ENCODE measurements around the gene ATP7B. TPM values are rescaled to one million over a fixed set of nuclear protein-coding genes. Genes with fewer than 3 reads are reported as not detected.
"Not testable (repeated sequence)": the region's sequence is repeated elsewhere in the genome, so short reads cannot be mapped to it uniquely, and the experiment has no call there.

The ATP7B gene
- total RNA-seq, 2 experiments from 2014 or later, result 0.85 to 1.2 TPM

GRCh38 chr13:51912091-51912490 is 99.2 kb downstream of the ATP7B start:
- Mint-ChIP-seq H3K27me3 (no peaks in the 10 kb centered on the region), H3K27ac (no peak overlapping the region), H3K36me3 (ENCODE audit: low read depth) (no peaks in the 10 kb centered on the region), H3K4me3 (no peak overlapping the region), H3K9me3 (no peaks in the 10 kb centered on the region), H3K4me1 (ENCODE audit: low read depth) (peaks cover 15% of the 10 kb centered on the region)
- no peak overlapping the region for H3K27ac ChIP-seq (ENCODE audit: low read depth in 1 of 2, low read length in 2 of 2)
- H3K4me1 ChIP-seq (ENCODE audit: insufficient read depth, low read length), result peaks cover 3% of the 10 kb centered on the region
- intact Hi-C loops (cut with DNase I, micrococcal nuclease), result no loop called here
- no peaks in the 10 kb centered on the region for H3K36me3 ChIP-seq (ENCODE audit: insufficient read depth, low read length)
- no peak for ATAC-seq (ENCODE audit: poor library complexity)
- no peaks in the 10 kb centered on the region for H3K27me3 ChIP-seq (ENCODE audit: control insufficient read depth in 1 of 2, insufficient read depth in 2 of 2, low read length in 2 of 2)
- no peaks in the 10 kb centered on the region for H3K9me3 ChIP-seq (ENCODE audit: control insufficient read depth in 1 of 2, insufficient read depth in 1 of 2, low read length in 2 of 2)
- POLR2A ChIA-PET, result no interaction called here
- DNase-seq, result no peak
- H3K4me3 ChIP-seq (ENCODE audit: low read length), result no peak overlapping the region
- CTCF ChIA-PET, result no interaction called here
- no peak for TF ChIP-seq CTCF (IDR thresholded peaks at IDR 0.05)

- TF ChIP-seq CTCF (IDR thresholded peaks at IDR 0.05), result no peak
- Histone ChIP-seq H3K9me3 (ENCODE audit: control insufficient read depth in 1 of 2, insufficient read depth in 1 of 2, low read length in 2 of 2) (no peaks in the 10 kb centered on the region), H3K4me1 (ENCODE audit: insufficient read depth, low read length) (peaks cover 3% of the 10 kb centered on the region), H3K36me3 (ENCODE audit: insufficient read depth, low read length) (no peaks in the 10 kb centered on the region), H3K4me3 (ENCODE audit: low read length) (no peak overlapping the region), H3K27ac (ENCODE audit: low read depth in 1 of 2, low read length in 2 of 2) (no peak overlapping the region), H3K27me3 (ENCODE audit: control insufficient read depth in 1 of 2, insufficient read depth in 2 of 2, low read length in 2 of 2) (no peaks in the 10 kb centered on the region)
- Mint-ChIP-seq H3K9me3 (no peaks in the 10 kb centered on the region), H3K36me3 (ENCODE audit: low read depth) (no peaks in the 10 kb centered on the region), H3K4me1 (ENCODE audit: low read depth) (peaks cover 15% of the 10 kb centered on the region), H3K4me3 (no peak overlapping the region), H3K27me3 (no peaks in the 10 kb centered on the region), H3K27ac (no peak overlapping the region)
- ATAC-seq (ENCODE audit: poor library complexity) (no peak), DNase-seq (no peak)
- POLR2A ChIA-PET, result no interaction called here
- CTCF ChIA-PET, result no interaction called here
- intact Hi-C loops (cut with DNase I, micrococcal nuclease), result no loop called here
Observed at GRCh38 chr13:51910508-51910907, 100.7 kb downstream of the ATP7B start.

- POLR2A ChIA-PET; H3K27me3 ChIP-seq (ENCODE audit: control insufficient read depth in 1 of 2, insufficient read depth in 2 of 2, low read length in 2 of 2); CTCF ChIA-PET; H3K27ac Mint-ChIP-seq; H3K4me1 ChIP-seq (ENCODE audit: insufficient read depth, low read length); H3K36me3 ChIP-seq (ENCODE audit: insufficient read depth, low read length); DNase-seq; ATAC-seq (ENCODE audit: poor library complexity); H3K4me3 ChIP-seq (ENCODE audit: low read length); H3K36me3 Mint-ChIP-seq (ENCODE audit: low read depth); H3K27ac ChIP-seq (ENCODE audit: low read depth in 1 of 2, low read length in 2 of 2); H3K9me3 ChIP-seq (ENCODE audit: control insufficient read depth in 1 of 2, insufficient read depth in 1 of 2, low read length in 2 of 2); H3K27me3 Mint-ChIP-seq; intact Hi-C loops (cut with DNase I, micrococcal nuclease); H3K9me3 Mint-ChIP-seq: not testable (repeated sequence)
- peak overlapping the region; percentile 48 for H3K4me3 Mint-ChIP-seq
- H3K4me1 Mint-ChIP-seq (ENCODE audit: low read depth), result peaks cover 15% of the 10 kb centered on the region
Observed at GRCh38 chr13:51909265-51909664, 102.0 kb downstream of the ATP7B start.

GRCh38 chr13:51907040-51907732 is 104.1 kb downstream of the ATP7B start:
- peaks cover 9% of the 10 kb centered on the region for H3K4me1 ChIP-seq (ENCODE audit: insufficient read depth, low read length)
- ChIA-PET CTCF (no interaction called here), POLR2A (no interaction called here)
- no peak overlapping the region for H3K27ac ChIP-seq (ENCODE audit: low read depth in 1 of 2, low read length in 2 of 2)
- ATAC-seq (ENCODE audit: poor library complexity) (no peak), DNase-seq (no peak)
- no peaks in the 10 kb centered on the region for H3K27me3 ChIP-seq (ENCODE audit: control insufficient read depth in 1 of 2, insufficient read depth in 2 of 2, low read length in 2 of 2)
- intact Hi-C loops (cut with DNase I, micrococcal nuclease), result no loop called here
- Mint-ChIP-seq H3K4me3 (no peak overlapping the region), H3K4me1 (ENCODE audit: low read depth) (peaks cover 22% of the 10 kb centered on the region), H3K36me3 (ENCODE audit: low read depth) (no peaks in the 10 kb centered on the region), H3K27me3 (no peaks in the 10 kb centered on the region), H3K9me3 (no peaks in the 10 kb centered on the region), H3K27ac (no peak overlapping the region)
- no peaks in the 10 kb centered on the region for H3K9me3 ChIP-seq (ENCODE audit: control insufficient read depth in 1 of 2, insufficient read depth in 1 of 2, low read length in 2 of 2)
- no peak for TF ChIP-seq CTCF (IDR thresholded peaks at IDR 0.05)
- H3K36me3 ChIP-seq (ENCODE audit: insufficient read depth, low read length), result no peaks in the 10 kb centered on the region
- no peak overlapping the region for H3K4me3 ChIP-seq (ENCODE audit: low read length)

All from CD4-positive, alpha-beta T cell (primary cell).